CD8-positive, alpha-beta memory T cell (primary cell): ENCODE results near the gene SSR1. TPM values are rescaled to one million over a fixed set of nuclear protein-coding genes. Genes with fewer than 3 reads are reported as not detected.
"Not testable (repeated sequence)": the region's sequence is repeated elsewhere in the genome, so short reads cannot be mapped to it uniquely, and the experiment has no call there.

Source experiments
- CTCF ChIA-PET: fragments of 350-600 bp; sonication (Branson Sonifier 250); formaldehyde crosslinking; loops from one replicate; lab custom pipeline; 2021; ENCODE audit warnings: antibody characterized with exemption; lab: Charles Lee
- POLR2A ChIA-PET: fragments of 350-600 bp; sonication (Branson Sonifier 250); formaldehyde crosslinking; loops from one replicate; lab custom pipeline; 2021; ENCODE audit warnings: antibody characterized with exemption; lab: Charles Lee
- DNase-seq, 5 donors: peaks; one replicate each; pipeline versions ENCODE4 v3.0.0 to v3.0.0-alpha.2; 2020 to 2022; ENCODE audit warnings: mixed read lengths in 1 of 5
- H3K27ac ChIP-seq: one replicate; pipeline ENCODE4 v1.7.0; 2013; ENCODE audit warnings: low read depth, mild to moderate bottlenecking, low read length, moderate library complexity
- H3K27me3 ChIP-seq: 2 replicates; pipeline ENCODE4 v1.7.0; 2013; ENCODE audit warnings: low read length, mild to moderate bottlenecking; ENCODE audit not compliant: insufficient read depth, poor library complexity, severe bottlenecking
- H3K36me3 ChIP-seq: 2 replicates; pipeline ENCODE4 v1.7.0; 2013; ENCODE audit warnings: mild to moderate bottlenecking, low read length, moderate library complexity; ENCODE audit not compliant: insufficient read depth
- H3K4me1 ChIP-seq: 2 replicates; pipeline ENCODE4 v1.7.0; 2013; ENCODE audit warnings: mild to moderate bottlenecking, low read length, moderate library complexity; ENCODE audit not compliant: insufficient read depth
- H3K4me3 ChIP-seq: 2 replicates; pipeline ENCODE4 v1.7.0; 2013; ENCODE audit warnings: mild to moderate bottlenecking, low read length
- H3K9me3 ChIP-seq: 2 replicates; pipeline ENCODE4 v1.7.0; 2013; ENCODE audit warnings: mild to moderate bottlenecking, low read length
- H3K27ac Mint-ChIP-seq, 8 donors: one replicate each; pipeline ENCODE4 v1.8.0; 2020 to 2021; ENCODE audit warnings: mixed read lengths in 8 of 8, mild to moderate bottlenecking in 6 of 8, inconsistent platforms in 3 of 8, moderate library complexity in 3 of 8
- H3K27me3 Mint-ChIP-seq, 2 donors: one replicate each; pipeline ENCODE4 v1.8.0; 2020 to 2021; ENCODE audit warnings: mixed read lengths in 2 of 2, mild to moderate bottlenecking in 1 of 2, moderate library complexity in 1 of 2
- H3K36me3 Mint-ChIP-seq, 3 donors: one replicate each; pipeline ENCODE4 v1.8.0; 2020 to 2021; ENCODE audit warnings: mixed read lengths in 3 of 3, inconsistent platforms in 1 of 3, mild to moderate bottlenecking in 1 of 3
- H3K4me1 Mint-ChIP-seq, 3 donors: one replicate each; pipeline ENCODE4 v1.8.0; 2020 to 2021; ENCODE audit warnings: mixed read lengths in 3 of 3, inconsistent platforms in 1 of 3, mild to moderate bottlenecking in 1 of 3
- H3K4me3 Mint-ChIP-seq, 7 donors: one replicate each; pipeline ENCODE4 v1.8.0; 2020 to 2021; ENCODE audit warnings: mixed read lengths in 7 of 7, mild to moderate bottlenecking in 6 of 7, moderate library complexity in 4 of 7, inconsistent platforms in 2 of 7
- H3K9me3 Mint-ChIP-seq, 5 donors: one replicate each; pipeline ENCODE4 v1.8.0; 2020 to 2022; ENCODE audit warnings: mixed read lengths in 5 of 5, mild to moderate bottlenecking in 3 of 5, moderate library complexity in 2 of 5, inconsistent platforms in 1 of 5
- polyA plus RNA-seq: library from polyadenylated mRNA; unstranded; fragments of 300-500 nt; fragmentation: Illumina TruSeq; gene quantifications from one replicate; pipeline ENCODE4 v1.2.3, GENCODE V29; 2021
- total RNA-seq, 2 experiments: library from RNA; stranded (reverse); gene quantifications; one replicate each; pipeline ENCODE4 v1.2.3, GENCODE V29; 2021

The SSR1 gene
- total and polyA plus RNA-seq, 3 experiments from 2014 or later = 153 to 178 (median 165) TPM

DNA sequence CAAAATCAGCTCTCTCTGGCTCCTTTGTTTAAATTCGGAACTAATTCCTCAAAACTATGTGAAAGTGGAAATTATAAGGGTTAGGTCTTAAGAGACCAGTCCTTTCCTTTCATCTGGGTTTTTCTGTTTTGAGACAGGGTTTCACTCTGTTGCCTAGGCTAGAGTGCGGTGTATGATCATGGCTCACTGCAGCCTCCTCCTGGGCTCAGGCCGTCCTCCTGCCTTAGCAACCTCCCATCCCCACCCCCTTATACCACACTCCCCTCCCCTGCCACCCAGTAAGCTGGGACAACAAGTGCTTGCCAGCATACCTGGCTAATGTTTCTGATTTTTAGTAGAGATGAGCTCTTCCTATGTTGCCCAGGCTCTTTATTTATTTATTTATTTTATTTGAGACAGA is 12.8 kb upstream of the SSR1 start:
- POLR2A ChIA-PET = no interaction called here
- peaks cover 0 to 4% (median 0%) of the 10 kb centered on the region in 5 donors for H3K9me3 Mint-ChIP-seq
- DNase-seq = no peak
- Histone ChIP-seq H3K4me1 (no peaks in the 10 kb centered on the region), H3K27me3 (no peaks in the 10 kb centered on the region), H3K36me3 (no peaks in the 10 kb centered on the region), H3K27ac (no peak overlapping the region), H3K4me3 (no peak overlapping the region), H3K9me3 (no peaks in the 10 kb centered on the region)
- CTCF ChIA-PET = interaction anchor here (1.2 kb wide), 1 partner anchor 10 kb away, joined by 3 read pairs; no protein-coding TSS in a partner anchor
- no peaks in the 10 kb centered on the region for H3K36me3 Mint-ChIP-seq
- H3K27me3 Mint-ChIP-seq = peaks cover 12 to 32% of the 10 kb centered on the region in 2 donors
- no peak overlapping the region for H3K4me3 Mint-ChIP-seq
- H3K4me1 Mint-ChIP-seq = no peaks in the 10 kb centered on the region
- H3K27ac Mint-ChIP-seq = no peak overlapping the region

DNA sequence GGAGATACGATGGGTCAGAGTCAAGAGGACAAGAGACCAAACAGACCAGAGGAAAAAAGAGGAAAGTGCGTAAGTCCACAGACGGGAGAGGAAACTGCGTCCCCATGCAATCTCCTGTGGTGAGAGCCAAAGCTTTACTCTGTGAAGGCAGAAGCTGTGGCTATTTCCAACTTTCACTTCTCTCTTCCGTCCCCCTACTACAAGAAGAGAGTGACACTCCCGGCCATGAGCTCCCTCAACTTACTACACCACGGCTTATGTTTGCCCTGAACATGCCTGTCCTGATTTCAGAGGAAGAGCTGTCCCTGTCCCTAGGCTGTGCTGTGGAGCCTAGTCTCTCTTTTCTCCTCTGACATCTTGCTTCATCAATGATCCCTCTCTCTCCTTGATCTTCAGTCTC is 11.5 kb upstream of the SSR1 start:
- peaks cover 13 to 32% of the 10 kb centered on the region in 2 donors for H3K27me3 Mint-ChIP-seq
- DNase-seq = no peak
- no peaks in the 10 kb centered on the region for H3K36me3 Mint-ChIP-seq
- Histone ChIP-seq H3K27me3 (no peaks in the 10 kb centered on the region), H3K4me3 (no peak overlapping the region), H3K27ac (no peak overlapping the region), H3K4me1 (no peaks in the 10 kb centered on the region), H3K36me3 (no peaks in the 10 kb centered on the region), H3K9me3 (no peaks in the 10 kb centered on the region)
- ChIA-PET CTCF (interaction anchor here (1.2 kb wide), 1 partner anchor 8 kb away, joined by 3 read pairs; no protein-coding TSS in a partner anchor), POLR2A (no interaction called here)
- no peaks in the 10 kb centered on the region for H3K4me1 Mint-ChIP-seq
- peaks cover 0 to 4% (median 0%) of the 10 kb centered on the region in 5 donors for H3K9me3 Mint-ChIP-seq
- H3K4me3 Mint-ChIP-seq = no peak overlapping the region
- no peak overlapping the region for H3K27ac Mint-ChIP-seq

DNA sequence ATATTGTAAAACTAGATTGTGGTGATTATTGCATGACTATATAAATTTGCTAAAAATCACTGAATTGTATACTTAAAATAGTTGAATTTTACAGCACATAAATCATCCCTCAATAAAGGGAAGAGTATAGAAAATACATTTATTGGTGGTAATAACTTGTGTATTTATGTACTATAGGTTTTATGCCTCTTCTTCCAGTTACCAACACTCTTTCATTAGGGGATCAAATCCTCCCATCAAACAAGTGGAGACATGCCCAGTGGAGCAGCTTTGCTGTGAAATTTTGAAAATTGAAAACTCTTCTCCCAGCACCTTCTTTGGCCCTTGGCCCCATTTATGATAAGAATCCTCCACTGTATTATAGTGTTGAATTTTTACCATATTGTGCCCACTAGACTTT is 10.1 kb upstream of the SSR1 start:
- H3K36me3 ChIP-seq = no peaks in the 10 kb centered on the region
- Mint-ChIP-seq H3K27me3 (peaks cover 12 to 27% of the 10 kb centered on the region in 2 donors), H3K36me3 (no peaks in the 10 kb centered on the region), H3K4me1 (no peaks in the 10 kb centered on the region), H3K4me3 (no peak overlapping the region), H3K9me3 (peaks cover 0 to 4% (median 0%) of the 10 kb centered on the region in 5 donors), H3K27ac (no peak overlapping the region)
- no peaks in the 10 kb centered on the region for H3K4me1 ChIP-seq
- DNase-seq = no peak
- no peak overlapping the region for H3K4me3 ChIP-seq
- ChIA-PET CTCF (no interaction called here), POLR2A (no interaction called here)
- no peak overlapping the region for H3K27ac ChIP-seq
- no peaks in the 10 kb centered on the region for H3K9me3 ChIP-seq
- no peaks in the 10 kb centered on the region for H3K27me3 ChIP-seq

DNA sequence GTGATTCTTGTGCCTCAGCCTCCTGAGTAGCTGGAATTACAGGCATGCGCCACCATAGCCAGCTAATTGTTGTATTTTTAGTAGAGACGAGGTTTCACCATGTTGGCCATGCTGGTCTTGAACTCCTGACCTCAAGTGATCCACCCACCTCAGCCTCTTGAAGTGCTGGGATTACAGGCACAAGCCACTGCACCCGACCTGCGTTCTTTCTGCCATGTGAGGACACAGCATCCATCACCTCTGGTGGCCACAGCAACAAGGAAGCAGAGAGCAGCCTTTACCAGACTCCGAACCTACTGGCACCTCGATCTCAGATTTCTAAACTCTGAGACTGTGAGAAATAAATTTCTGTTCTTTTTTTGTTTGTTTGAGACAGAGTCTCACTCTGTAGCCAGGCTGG is 8.9 kb upstream of the SSR1 start:
- H3K4me3 ChIP-seq, H3K4me1 ChIP-seq, H3K4me3 Mint-ChIP-seq, H3K36me3 ChIP-seq, DNase-seq, H3K27me3 ChIP-seq, H3K27ac Mint-ChIP-seq, H3K27ac ChIP-seq, H3K4me1 Mint-ChIP-seq, H3K9me3 Mint-ChIP-seq, H3K9me3 ChIP-seq, POLR2A ChIA-PET, CTCF ChIA-PET, H3K36me3 Mint-ChIP-seq: not testable (repeated sequence)
- H3K27me3 Mint-ChIP-seq = peaks cover 10 to 22% of the 10 kb centered on the region in 2 donors

DNA sequence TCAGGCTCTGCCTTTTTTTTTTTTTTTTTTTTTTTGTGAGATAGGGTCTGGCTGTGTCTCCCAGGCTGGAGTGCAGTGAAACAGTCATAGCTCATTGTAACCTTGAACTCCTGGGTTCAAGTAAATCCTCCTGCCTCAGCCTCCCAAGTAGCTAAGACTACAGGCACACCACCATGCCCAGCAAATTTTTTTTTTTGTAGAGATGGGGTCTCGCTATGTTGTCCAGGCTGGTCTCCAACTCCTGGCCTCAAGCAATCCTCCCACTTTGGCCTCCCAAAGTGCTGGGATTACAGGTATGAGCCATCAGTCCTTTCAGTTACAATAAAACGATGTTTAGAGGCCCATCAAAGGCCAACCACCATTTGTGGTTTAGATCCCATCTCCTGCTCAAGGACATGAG is 6.4 kb upstream of the SSR1 start:
- POLR2A ChIA-PET, H3K36me3 Mint-ChIP-seq, H3K36me3 ChIP-seq, H3K4me1 ChIP-seq, DNase-seq, H3K27ac Mint-ChIP-seq, H3K9me3 ChIP-seq, H3K4me3 ChIP-seq, CTCF ChIA-PET, H3K27me3 ChIP-seq, H3K27ac ChIP-seq, H3K4me1 Mint-ChIP-seq, H3K9me3 Mint-ChIP-seq, H3K27me3 Mint-ChIP-seq: not testable (repeated sequence)
- peak overlapping the region in 1 of 7 donors; percentile 61 for H3K4me3 Mint-ChIP-seq

DNA sequence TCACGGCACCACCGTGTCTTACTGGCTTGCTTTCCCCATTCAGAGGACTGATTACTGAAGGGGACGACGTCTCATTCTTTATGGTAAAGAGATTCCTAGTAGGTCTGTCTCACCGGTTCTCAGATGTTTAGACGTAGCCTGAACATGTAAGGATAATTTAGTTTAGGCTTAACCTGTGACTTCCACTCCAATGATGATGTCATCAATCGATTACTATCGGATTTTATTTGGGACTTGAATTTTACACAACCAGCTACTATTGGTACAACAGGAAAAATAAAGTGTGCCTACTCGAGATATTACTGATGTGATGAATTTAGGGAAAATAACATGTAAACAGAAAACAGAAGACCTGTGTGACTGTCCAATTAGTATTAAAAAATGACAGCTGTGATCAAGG is 4.5 kb upstream of the SSR1 start:
- peaks cover 0 to 3% of the 10 kb centered on the region in 2 donors for H3K27me3 Mint-ChIP-seq
- H3K4me1 Mint-ChIP-seq = peaks cover 8 to 20% (median 20%) of the 10 kb centered on the region in 3 donors
- Histone ChIP-seq H3K9me3 (no peaks in the 10 kb centered on the region), H3K27ac (no peak overlapping the region), H3K4me3 (no peak overlapping the region), H3K27me3 (no peaks in the 10 kb centered on the region), H3K36me3 (no peaks in the 10 kb centered on the region), H3K4me1 (peaks cover 6% of the 10 kb centered on the region)
- peak overlapping the region in 1 of 7 donors; percentile 34 for H3K4me3 Mint-ChIP-seq
- ChIA-PET POLR2A (no interaction called here), CTCF (no interaction called here)
- no peak for DNase-seq
- peaks cover 0 to 5% (median 0%) of the 10 kb centered on the region in 3 donors for H3K36me3 Mint-ChIP-seq
- H3K9me3 Mint-ChIP-seq = no peaks in the 10 kb centered on the region
- peak overlapping the region in 1 of 8 donors; percentile 22 for H3K27ac Mint-ChIP-seq

DNA sequence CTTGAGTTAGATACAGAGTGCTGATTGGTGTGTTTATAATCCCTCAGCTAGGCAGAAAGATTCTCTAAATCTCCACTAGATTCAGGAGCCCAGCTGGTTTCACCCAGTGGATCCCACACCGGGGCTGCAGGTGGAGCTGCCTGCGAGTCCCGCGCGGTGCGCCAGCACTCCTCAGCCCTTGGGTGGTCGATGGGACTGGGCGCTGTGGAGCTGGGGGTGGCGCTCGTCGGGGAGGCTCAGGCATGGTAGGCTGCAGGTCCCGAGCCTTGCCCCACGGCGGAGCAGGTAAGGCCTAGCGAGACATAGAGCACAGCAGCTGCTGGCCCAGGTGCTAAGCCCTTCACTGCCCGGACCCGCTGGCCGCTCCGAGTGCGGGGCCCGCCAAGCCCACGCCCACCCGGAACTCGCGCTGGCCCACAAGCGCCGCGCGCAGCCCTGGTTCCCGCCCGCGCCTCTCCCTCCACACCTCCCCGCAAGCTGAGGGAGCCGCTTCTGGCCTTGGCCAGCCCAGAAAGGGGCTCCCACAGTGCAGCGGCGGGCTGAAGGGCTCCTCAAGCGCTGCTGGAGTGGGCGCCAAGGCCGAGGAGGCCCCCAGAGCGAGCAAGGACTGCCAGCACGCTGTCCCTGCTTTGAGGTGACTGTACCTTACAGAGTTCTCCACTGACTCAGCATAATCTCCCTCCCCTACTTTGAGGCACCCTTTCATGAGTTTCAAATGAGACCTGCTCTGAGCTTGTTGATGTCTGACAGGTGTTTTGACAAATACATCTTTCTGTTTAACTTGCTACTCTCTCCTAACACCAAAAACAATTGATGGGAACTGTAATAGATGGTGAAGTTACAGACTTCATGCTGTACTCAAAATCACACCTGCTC is 3.9 kb upstream of the SSR1 start:
- no peaks in the 10 kb centered on the region for H3K9me3 Mint-ChIP-seq

DNA sequence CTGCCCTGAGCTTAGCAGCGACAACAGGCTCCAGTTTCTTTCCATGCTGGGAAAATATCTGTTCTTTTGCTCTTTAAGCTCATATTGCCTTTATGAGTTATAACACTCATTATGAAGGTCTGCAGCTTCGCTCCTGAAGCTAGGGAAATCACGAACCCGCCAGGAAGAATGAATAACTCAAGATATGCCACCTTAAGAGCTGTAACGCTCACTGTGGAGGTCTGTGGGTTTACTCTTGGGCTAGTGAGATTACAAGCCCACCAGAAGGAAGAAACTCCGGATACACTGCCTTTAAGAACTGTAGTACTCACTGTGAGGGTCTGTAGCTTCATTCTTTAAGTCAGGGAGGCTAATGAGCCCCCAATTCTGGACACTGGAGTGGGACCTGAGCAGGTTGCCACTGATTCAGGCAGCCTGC is 3.0 kb upstream of the SSR1 start:
- Histone ChIP-seq H3K4me1 (peaks cover 21% of the 10 kb centered on the region), H3K36me3 (peaks cover 3% of the 10 kb centered on the region), H3K4me3 (no peak overlapping the region), H3K27me3 (no peaks in the 10 kb centered on the region), H3K27ac (no peak overlapping the region), H3K9me3 (no peaks in the 10 kb centered on the region)
- H3K27me3 Mint-ChIP-seq = peaks cover 0 to 3% of the 10 kb centered on the region in 2 donors
- peaks cover 23 to 35% (median 33%) of the 10 kb centered on the region in 3 donors for H3K4me1 Mint-ChIP-seq
- H3K9me3 Mint-ChIP-seq = no peaks in the 10 kb centered on the region
- peak overlapping the region in 2 of 7 donors; percentile 43 to 51 for H3K4me3 Mint-ChIP-seq
- ChIA-PET POLR2A (no interaction called here), CTCF (interaction anchor here (1.5 kb wide), 1 partner anchor 9 kb away, joined by 3 read pairs; no protein-coding TSS in a partner anchor)
- no peak overlapping the region for H3K27ac Mint-ChIP-seq
- no peak for DNase-seq
- H3K36me3 Mint-ChIP-seq = peaks cover 0 to 11% (median 0%) of the 10 kb centered on the region in 3 donors

More for the DNA sequence above, 3.9 kb upstream of the SSR1 start:
- Mint-ChIP-seq H3K27me3 (peaks cover 0 to 3% of the 10 kb centered on the region in 2 donors), H3K36me3 (peaks cover 0 to 11% (median 0%) of the 10 kb centered on the region in 3 donors), H3K4me3 (peak overlapping the region in 1 of 7 donors; percentile 43), H3K4me1 (peaks cover 14 to 25% (median 24%) of the 10 kb centered on the region in 3 donors), H3K27ac (peak overlapping the region in 1 of 8 donors; percentile 22)
- Histone ChIP-seq H3K9me3 (no peaks in the 10 kb centered on the region), H3K4me3 (no peak overlapping the region), H3K36me3 (no peaks in the 10 kb centered on the region), H3K4me1 (peaks cover 11% of the 10 kb centered on the region), H3K27me3 (no peaks in the 10 kb centered on the region), H3K27ac (no peak overlapping the region)
- POLR2A ChIA-PET = no interaction called here
- CTCF ChIA-PET = interaction anchor here (1.5 kb wide), 1 partner anchor 8 kb away, joined by 3 read pairs; no protein-coding TSS in a partner anchor
- no peak for DNase-seq
